GM23338 (cell line): ENCODE results near the gene ENOPH1. TPM values are rescaled to one million over a fixed set of nuclear protein-coding genes. Genes with fewer than 3 reads are reported as not detected.

ENCODE experiments used
- ATAC-seq: fragments of 200-7000 bp; cut with Tn5 transposase; 3 replicates; pipeline ENCODE4 v1.9.1; 2020
- DNase-seq: peaks from one replicate; pipeline ENCODE4 v3.0.0-alpha.2; 2015; ENCODE audit warnings: low spot score
- H2AFZ ChIP-seq: fragments of 200-600 bp; sonication (generic); 2 replicates; pipeline ENCODE4 v1.8.0; 2016; ENCODE audit warnings: antibody characterized with exemption, mild to moderate bottlenecking, moderate library complexity
- H3F3A ChIP-seq: fragments of 200-600 bp; sonication (generic); replicated peaks from 2 replicates; pipeline ENCODE4 v1.8.0; 2017; ENCODE audit warnings: antibody characterized with exemption, mixed run types, low read depth
- H3K27ac ChIP-seq: fragments of 200-600 bp; sonication (generic); 2 replicates; pipeline ENCODE4 v1.6.1; 2016; ENCODE audit warnings: low read depth
- H3K27me3 ChIP-seq: fragments of 200-600 bp; sonication (generic); 2 replicates; pipeline ENCODE4 v1.8.0; 2016; ENCODE audit warnings: mild to moderate bottlenecking, mixed run types, moderate library complexity; ENCODE audit not compliant: insufficient read depth
- H3K36me3 ChIP-seq: fragments of 200-600 bp; sonication (generic); 2 replicates; pipeline ENCODE4 v1.8.0; 2016; ENCODE audit warnings: mild to moderate bottlenecking; ENCODE audit not compliant: insufficient read depth
- H3K4me1 ChIP-seq: fragments of 200-600 bp; sonication (generic); 2 replicates; pipeline ENCODE4 v1.8.0; 2016; ENCODE audit warnings: mild to moderate bottlenecking, moderate library complexity; ENCODE audit not compliant: insufficient read depth
- H3K4me2 ChIP-seq: fragments of 200-600 bp; sonication (generic); 2 replicates; pipeline ENCODE4 v1.7.1; 2017; ENCODE audit warnings: mixed run types
- H3K4me3 ChIP-seq: fragments of 200-600 bp; sonication (generic); 2 replicates; pipeline ENCODE4 v1.6.1; 2016; ENCODE audit warnings: mixed run types
- H3K79me2 ChIP-seq: fragments of 200-600 bp; sonication (generic); replicated peaks from 2 replicates; pipeline ENCODE4 v1.8.0; 2017; ENCODE audit warnings: mild to moderate bottlenecking; ENCODE audit not compliant: insufficient read depth
- H3K9me2 ChIP-seq: fragments of 200-600 bp; sonication (generic); 2 replicates; pipeline ENCODE4 v1.8.0; 2017; ENCODE audit not compliant: insufficient read depth
- H4K20me1 ChIP-seq: fragments of 200-600 bp; sonication (generic); replicated peaks from 2 replicates; pipeline ENCODE4 v1.8.0; 2017; ENCODE audit warnings: mild to moderate bottlenecking; ENCODE audit not compliant: insufficient read depth
- H3K27ac Mint-ChIP-seq: 2 replicates; pipeline ENCODE4 v1.8.0; 2020; ENCODE audit warnings: inconsistent platforms, mild to moderate bottlenecking, moderate library complexity, mixed read lengths
- H3K27me3 Mint-ChIP-seq: 3 replicates; pipeline ENCODE4 v1.8.0; 2022; ENCODE audit warnings: low read depth, mild to moderate bottlenecking, moderate library complexity, mixed read lengths, inconsistent platforms; ENCODE audit not compliant: insufficient read depth, poor library complexity
- H3K36me3 Mint-ChIP-seq: 3 replicates; pipeline ENCODE4 v1.8.0; 2021; ENCODE audit warnings: low read depth, mild to moderate bottlenecking, inconsistent platforms, moderate library complexity, mixed read lengths
- H3K4me1 Mint-ChIP-seq: 3 replicates; pipeline ENCODE4 v1.8.0; 2020; ENCODE audit warnings: mild to moderate bottlenecking, inconsistent platforms, mixed read lengths
- H3K4me3 Mint-ChIP-seq: 3 replicates; pipeline ENCODE4 v1.8.0; 2021; ENCODE audit warnings: moderate library complexity, mild to moderate bottlenecking, inconsistent platforms, mixed read lengths
- H3K9me3 Mint-ChIP-seq: 3 replicates; pipeline ENCODE4 v1.8.0; 2020; ENCODE audit warnings: moderate library complexity, mild to moderate bottlenecking, inconsistent platforms, mixed read lengths
- CREB1 ChIP-seq: fragments of 250-450 bp; sonication (Bioruptor Pico); IDR thresholded peaks from 2 replicates; pipeline ENCODE4 v1.5.0; 2020; ENCODE audit warnings: low read depth, mild to moderate bottlenecking, moderate library complexity
- CTCF ChIP-seq, 2 experiments: fragments of 200-600 bp in 1 of 2; sonication (generic) in 1 of 2; conservative IDR thresholded peaks; 2 replicates each; pipeline versions ENCODE4 v1.5.1 to v1.6.1; 2016 to 2017; ENCODE audit warnings: antibody characterized with exemption in 2 of 2, low read depth in 2 of 2, mild to moderate bottlenecking in 2 of 2, moderate library complexity in 1 of 2
- ETS1 ChIP-seq: IDR thresholded peaks from 2 replicates; pipeline ENCODE4 v1.6.1; 2016; ENCODE audit warnings: antibody characterized with exemption
- JUNB ChIP-seq: IDR thresholded peaks from one replicate; pipeline ENCODE4 v1.6.1; 2016; ENCODE audit warnings: antibody characterized with exemption; ENCODE audit not compliant: unreplicated experiment
- POLR2AphosphoS5 ChIP-seq: IDR thresholded peaks from 2 replicates; pipeline ENCODE4 v1.6.1; 2016; ENCODE audit warnings: antibody characterized with exemption, low read depth
- REST ChIP-seq: IDR thresholded peaks from one replicate; pipeline ENCODE4 v1.6.1; 2018; ENCODE audit warnings: antibody characterized with exemption; ENCODE audit not compliant: unreplicated experiment
- ZNF331 ChIP-seq: fragments of 250-450 bp; sonication (Bioruptor Pico); IDR thresholded peaks from 2 replicates; pipeline ENCODE4 v1.5.0; 2020; ENCODE audit warnings: low read depth, mild to moderate bottlenecking, moderate library complexity
- polyA plus RNA-seq: library from polyadenylated mRNA; unstranded; fragments of >200 nt; fragmentation: Nextera tagmentation; extraction: Ambion mirVana; gene quantifications from 2 replicates; pipeline ENCODE4 v1.2.1, GENCODE V29; 2016
- total RNA-seq: library from RNA; depleted of rRNA; stranded (reverse); fragments of >200 nt; shearing (Covaris generic); gene quantifications from 2 replicates; pipeline ENCODE4 v1.2.3, GENCODE V29; 2014
- TF ChIP-seq, protein P1 (sequence below): fragments of 250-450 bp; sonication (Bioruptor Pico); IDR thresholded peaks from 2 replicates; pipeline ENCODE4 v1.5.0; 2020; ENCODE audit warnings: mild to moderate bottlenecking, moderate library complexity

ENOPH1 gene
- total and polyA plus RNA-seq, 2 experiments from 2014 or later: 105 to 146 TPM

DNA sequence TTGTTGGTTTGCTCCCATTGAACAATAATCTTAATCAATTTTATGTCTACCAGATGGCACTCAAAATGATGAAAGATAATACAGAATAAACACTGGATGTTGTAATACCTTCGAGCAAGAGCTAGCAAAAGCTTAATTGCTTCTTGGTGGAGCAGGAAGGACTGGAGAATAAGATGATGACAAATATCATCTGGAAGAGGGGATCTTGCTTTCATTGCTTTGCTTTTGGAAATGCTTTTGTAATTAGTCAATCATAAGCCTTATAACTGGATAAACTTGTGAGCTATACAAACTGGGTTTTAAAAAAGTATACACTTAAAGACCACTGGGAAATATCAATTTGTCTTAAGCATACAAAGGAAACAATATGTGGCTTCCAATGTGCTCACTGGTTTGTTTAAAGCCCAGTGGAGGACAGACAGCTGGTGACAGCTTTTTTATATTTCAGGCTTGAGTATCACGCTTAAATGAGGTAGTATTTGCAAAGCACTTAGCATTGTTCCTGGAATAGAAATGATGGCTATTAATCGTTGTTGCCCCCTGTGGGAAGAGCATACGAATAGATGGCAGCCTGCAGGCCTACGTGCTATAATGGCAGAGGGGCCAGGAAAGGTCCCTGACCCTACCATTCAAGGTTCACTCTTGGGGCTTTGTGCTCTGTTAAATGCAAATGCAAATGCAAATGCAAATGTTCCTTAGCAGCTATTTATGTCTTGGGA, 70.2 kb downstream of the ENOPH1 start:
- no peaks in the 10 kb centered on the region; the same call in 2 of the 3 replicates for H3K9me3 Mint-ChIP-seq
- TF ChIP-seq ZNF331 (no peak), CTCF (conservative IDR thresholded peaks at IDR 0.05; ENCODE audit: low read depth in 2 of 2) (peak in 1 of 2 experiments; percentile 20; a peak in 1 of 4 replicates)
- Histone ChIP-seq H3F3A (no peaks in the 10 kb centered on the region), H3K27ac (no peak overlapping the region), H3K9me2 (no peaks in the 10 kb centered on the region), H4K20me1 (no peaks in the 10 kb centered on the region), H3K79me2 (no peaks in the 10 kb centered on the region), H3K4me3 (peak overlapping the region; percentile 3; the same call in 1 of the 2 replicates), H3K4me1 (peaks cover 17% of the 10 kb centered on the region), H3K36me3 (no peaks in the 10 kb centered on the region), H3K27me3 (no peaks in the 10 kb centered on the region), H2AFZ (no peak overlapping the region; the same call in 1 of the 2 replicates), H3K4me2 (peak overlapping the region; percentile 42; the same call in 1 of the 2 replicates)
- H3K36me3 Mint-ChIP-seq: no peaks in the 10 kb centered on the region
- peaks cover 18% of the 10 kb centered on the region; the same call in 2 of the 3 replicates for H3K4me1 Mint-ChIP-seq
- no peak overlapping the region for H3K27ac Mint-ChIP-seq
- H3K4me3 Mint-ChIP-seq: no peak overlapping the region
- ATAC-seq: peak; percentile 96
- peak; percentile 51 for DNase-seq
- H3K27me3 Mint-ChIP-seq: no peaks in the 10 kb centered on the region

- ATAC-seq (peak; percentile 77), DNase-seq (no peak)
- H3K4me3 ChIP-seq: peak overlapping the region; percentile 3; the same call in 1 of the 2 replicates
- peaks cover 17% of the 10 kb centered on the region for H3K4me1 ChIP-seq
- Mint-ChIP-seq H3K27me3 (no peaks in the 10 kb centered on the region), H3K27ac (no peak overlapping the region), H3K9me3 (no peaks in the 10 kb centered on the region; the same call in 2 of the 3 replicates), H3K36me3 (no peaks in the 10 kb centered on the region), H3K4me1 (peaks cover 18% of the 10 kb centered on the region; the same call in 2 of the 3 replicates), H3K4me3 (no peak overlapping the region)
- H3F3A ChIP-seq: no peaks in the 10 kb centered on the region
- H3K27ac ChIP-seq: no peak overlapping the region
- peak overlapping the region; percentile 42; the same call in 1 of the 2 replicates for H3K4me2 ChIP-seq
- no peaks in the 10 kb centered on the region for H3K27me3 ChIP-seq
- H2AFZ ChIP-seq: no peak overlapping the region; the same call in 1 of the 2 replicates
- no peaks in the 10 kb centered on the region for H3K36me3 ChIP-seq
- H3K9me2 ChIP-seq: no peaks in the 10 kb centered on the region
- H4K20me1 ChIP-seq: no peaks in the 10 kb centered on the region
- H3K79me2 ChIP-seq: no peaks in the 10 kb centered on the region
- TF ChIP-seq ETS1: no peak
- TF ChIP-seq REST: no peak
- no peak for TF ChIP-seq POLR2AphosphoS5
- no peak for TF ChIP-seq JUNB
- TF ChIP-seq CREB1 (CRISPR knock-in tag): no peak
- TF ChIP-seq, protein P1, sequence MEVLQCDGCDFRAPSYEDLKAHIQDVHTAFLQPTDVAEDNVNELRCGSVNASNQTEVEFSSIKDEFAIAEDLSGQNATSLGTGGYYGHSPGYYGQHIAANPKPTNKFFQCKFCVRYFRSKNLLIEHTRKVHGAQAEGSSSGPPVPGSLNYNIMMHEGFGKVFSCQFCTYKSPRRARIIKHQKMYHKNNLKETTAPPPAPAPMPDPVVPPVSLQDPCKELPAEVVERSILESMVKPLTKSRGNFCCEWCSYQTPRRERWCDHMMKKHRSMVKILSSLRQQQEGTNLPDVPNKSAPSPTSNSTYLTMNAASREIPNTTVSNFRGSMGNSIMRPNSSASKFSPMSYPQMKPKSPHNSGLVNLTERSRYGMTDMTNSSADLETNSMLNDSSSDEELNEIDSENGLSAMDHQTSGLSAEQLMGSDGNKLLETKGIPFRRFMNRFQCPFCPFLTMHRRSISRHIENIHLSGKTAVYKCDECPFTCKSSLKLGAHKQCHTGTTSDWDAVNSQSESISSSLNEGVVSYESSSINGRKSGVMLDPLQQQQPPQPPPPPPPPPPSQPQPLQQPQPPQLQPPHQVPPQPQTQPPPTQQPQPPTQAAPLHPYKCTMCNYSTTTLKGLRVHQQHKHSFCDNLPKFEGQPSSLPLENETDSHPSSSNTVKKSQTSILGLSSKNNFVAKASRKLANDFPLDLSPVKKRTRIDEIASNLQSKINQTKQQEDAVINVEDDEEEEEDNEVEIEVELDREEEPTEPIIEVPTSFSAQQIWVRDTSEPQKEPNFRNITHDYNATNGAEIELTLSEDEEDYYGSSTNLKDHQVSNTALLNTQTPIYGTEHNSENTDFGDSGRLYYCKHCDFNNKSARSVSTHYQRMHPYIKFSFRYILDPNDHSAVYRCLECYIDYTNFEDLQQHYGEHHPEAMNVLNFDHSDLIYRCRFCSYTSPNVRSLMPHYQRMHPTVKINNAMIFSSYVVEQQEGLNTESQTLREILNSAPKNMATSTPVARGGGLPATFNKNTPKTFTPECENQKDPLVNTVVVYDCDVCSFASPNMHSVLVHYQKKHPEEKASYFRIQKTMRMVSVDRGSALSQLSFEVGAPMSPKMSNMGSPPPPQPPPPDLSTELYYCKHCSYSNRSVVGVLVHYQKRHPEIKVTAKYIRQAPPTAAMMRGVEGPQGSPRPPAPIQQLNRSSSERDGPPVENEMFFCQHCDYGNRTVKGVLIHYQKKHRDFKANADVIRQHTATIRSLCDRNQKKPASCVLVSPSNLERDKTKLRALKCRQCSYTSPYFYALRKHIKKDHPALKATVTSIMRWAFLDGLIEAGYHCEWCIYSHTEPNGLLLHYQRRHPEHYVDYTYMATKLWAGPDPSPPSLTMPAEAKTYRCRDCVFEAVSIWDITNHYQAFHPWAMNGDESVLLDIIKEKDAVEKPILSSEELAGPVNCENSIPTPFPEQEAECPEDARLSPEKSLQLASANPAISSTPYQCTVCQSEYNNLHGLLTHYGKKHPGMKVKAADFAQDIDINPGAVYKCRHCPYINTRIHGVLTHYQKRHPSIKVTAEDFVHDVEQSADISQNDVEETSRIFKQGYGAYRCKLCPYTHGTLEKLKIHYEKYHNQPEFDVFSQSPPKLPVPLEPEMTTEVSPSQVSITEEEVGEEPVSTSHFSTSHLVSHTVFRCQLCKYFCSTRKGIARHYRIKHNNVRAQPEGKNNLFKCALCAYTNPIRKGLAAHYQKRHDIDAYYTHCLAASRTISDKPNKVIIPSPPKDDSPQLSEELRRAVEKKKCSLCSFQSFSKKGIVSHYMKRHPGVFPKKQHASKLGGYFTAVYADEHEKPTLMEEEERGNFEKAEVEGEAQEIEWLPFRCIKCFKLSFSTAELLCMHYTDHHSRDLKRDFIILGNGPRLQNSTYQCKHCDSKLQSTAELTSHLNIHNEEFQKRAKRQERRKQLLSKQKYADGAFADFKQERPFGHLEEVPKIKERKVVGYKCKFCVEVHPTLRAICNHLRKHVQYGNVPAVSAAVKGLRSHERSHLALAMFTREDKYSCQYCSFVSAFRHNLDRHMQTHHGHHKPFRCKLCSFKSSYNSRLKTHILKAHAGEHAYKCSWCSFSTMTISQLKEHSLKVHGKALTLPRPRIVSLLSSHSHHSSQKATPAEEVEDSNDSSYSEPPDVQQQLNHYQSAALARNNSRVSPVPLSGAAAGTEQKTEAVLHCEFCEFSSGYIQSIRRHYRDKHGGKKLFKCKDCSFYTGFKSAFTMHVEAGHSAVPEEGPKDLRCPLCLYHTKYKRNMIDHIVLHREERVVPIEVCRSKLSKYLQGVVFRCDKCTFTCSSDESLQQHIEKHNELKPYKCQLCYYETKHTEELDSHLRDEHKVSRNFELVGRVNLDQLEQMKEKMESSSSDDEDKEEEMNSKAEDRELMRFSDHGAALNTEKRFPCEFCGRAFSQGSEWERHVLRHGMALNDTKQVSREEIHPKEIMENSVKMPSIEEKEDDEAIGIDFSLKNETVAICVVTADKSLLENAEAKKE (CRISPR knock-in tag): no peak
These were observed 70.7 kb downstream of the ENOPH1 start for GRCh38 chr4:82501154-82501442.
